ENCODE data around the gene OR2D2.
"Not testable (repeated sequence)": the region's sequence is repeated elsewhere in the genome, so short reads cannot be mapped to it uniquely, and the experiment has no call there.

Gene OR2D2

GRCh38 chr11:6876325-6876724 lies 16.0 kb downstream of the OR2D2 start, which contains the start of gene OR10A4:
OR10A4 (plus strand) TSS chr11:6876625; CDS start chr11:6876648, 23 bp downstream.
- DNase-seq, result no peak

GRCh38 chr11:6875761-6876160 lies 16.5 kb downstream of the OR2D2 start:
- no peak for DNase-seq

GRCh38 chr11:6871278-6871677 lies 21.0 kb downstream of the OR2D2 start:
- DNase-seq, result no peak

GRCh38 chr11:6864438-6864837 lies 27.9 kb downstream of the OR2D2 start:
- no peak for DNase-seq

GRCh38 chr11:6862961-6863360 lies 29.3 kb downstream of the OR2D2 start, which contains the start of gene OR10A2:
OR10A2 (plus strand) TSS chr11:6863057; CDS start chr11:6869755, 6,698 bp downstream.
- no peak for DNase-seq

GRCh38 chr11:6856871-6857270 lies 35.4 kb downstream of the OR2D2 start:
- no peak for DNase-seq

- no peak for DNase-seq
Measured at GRCh38 chr11:6855971-6856541, 36.2 kb downstream of the OR2D2 start.

- DNase-seq, result not testable (repeated sequence)
Measured at GRCh38 chr11:6854801-6855200, 37.5 kb downstream of the OR2D2 start.

- no peak for DNase-seq
Measured at GRCh38 chr11:6850526-6850925, 41.8 kb downstream of the OR2D2 start.

- DNase-seq, result no peak
Measured at GRCh38 chr11:6845383-6845782, 46.9 kb downstream of the OR2D2 start, which contains the start of gene OR10A5. OR10A5 (plus strand) TSS chr11:6845683; CDS start chr11:6845683, 0 bp downstream.

GRCh38 chr11:6844356-6844755 lies 47.9 kb downstream of the OR2D2 start:
- no peak for DNase-seq

GRCh38 chr11:6843670-6844069 lies 48.6 kb downstream of the OR2D2 start:
- DNase-seq, result no peak

GRCh38 chr11:6841694-6842093 lies 50.6 kb downstream of the OR2D2 start:
- DNase-seq, result no peak

Data from SHP77 treated with DMSO at 0.1 percent for 48 hours (cell line).